Tibial nerve (tissue), 4 donors: ENCODE measurements around the gene HSD17B12. TPM values are rescaled to one million over a fixed set of nuclear protein-coding genes. Genes with fewer than 3 reads are reported as not detected.

Source experiments
- DNase-seq, 2 donors: peaks; one replicate each; pipeline ENCODE4 v3.0.0-alpha.2; 2019; ENCODE audit warnings: low spot score in 2 of 2
- H3K27ac ChIP-seq, 4 donors: fragments of 200-600 bp; sonication (generic) in 3 of 4; one replicate each; pipeline ENCODE4 v1.5.1; 2017 to 2019; ENCODE audit warnings: mild to moderate bottlenecking in 1 of 4
- H3K27me3 ChIP-seq, 2 donors: fragments of 200-600 bp; sonication (generic) in 1 of 2; one replicate each; pipeline versions ENCODE4 v1.5.1 to v1.6.0; 2017 to 2019
- H3K36me3 ChIP-seq, 3 donors: fragments of 200-600 bp; sonication (generic); one replicate each; pipeline ENCODE4 v1.5.1; 2018 to 2019
- H3K4me1 ChIP-seq, 4 donors: fragments of 200-600 bp; sonication (generic) in 3 of 4; one replicate each; pipeline ENCODE4 v1.5.1; 2017 to 2019
- H3K4me3 ChIP-seq, 4 donors: fragments of 200-600 bp; sonication (generic) in 3 of 4; one replicate each; pipeline ENCODE4 v1.5.1; 2017 to 2019; ENCODE audit warnings: mild to moderate bottlenecking in 1 of 4, moderate library complexity in 1 of 4
- H3K9me3 ChIP-seq, 4 donors: fragments of 200-600 bp; sonication (generic) in 3 of 4; one replicate each; pipeline ENCODE4 v1.5.1; 2017 to 2019
- EP300 ChIP-seq, 2 donors: sonication (generic); formaldehyde crosslinking; IDR thresholded peaks; one replicate each; pipeline ENCODE4 v1.6.1; 2017; ENCODE audit warnings: antibody characterized with exemption in 2 of 2, mild to moderate bottlenecking in 1 of 2
- POLR2A ChIP-seq, 2 donors: fragments of 450-650 bp; IDR thresholded peaks; one replicate each; pipeline ENCODE4 v1.6.1; 2017; ENCODE audit warnings: antibody characterized with exemption in 2 of 2, mild to moderate bottlenecking in 2 of 2, moderate library complexity in 2 of 2
- WGBS, 2 donors: methylation state at CpG; one replicate each; pipeline ENCODE4 v1.1.5; 2018; 5-methylcytosine and 5-hydroxymethylcytosine counted together
- total RNA-seq, 4 donors: library from RNA; depleted of rRNA; stranded (reverse); fragments of >200 nt; gene quantifications; one replicate each; pipeline ENCODE4 v1.1.0, GENCODE V29; 2016
- TF ChIP-seq, protein P1 (sequence below), 5 experiments: fragments of 200-600 bp in 3 of 5; fragments of 450-650 bp in 2 of 5; sonication (generic) in 3 of 5; IDR thresholded peaks; one replicate each; pipeline ENCODE4 v1.5.1; 2016 to 2019; ENCODE audit warnings: antibody characterized with exemption in 5 of 5, mild to moderate bottlenecking in 3 of 5, moderate library complexity in 2 of 5

Gene HSD17B12
- total RNA-seq, 4 donors from 2014 or later: 54.9 to 75.9 (median 62.9) TPM

DNA sequence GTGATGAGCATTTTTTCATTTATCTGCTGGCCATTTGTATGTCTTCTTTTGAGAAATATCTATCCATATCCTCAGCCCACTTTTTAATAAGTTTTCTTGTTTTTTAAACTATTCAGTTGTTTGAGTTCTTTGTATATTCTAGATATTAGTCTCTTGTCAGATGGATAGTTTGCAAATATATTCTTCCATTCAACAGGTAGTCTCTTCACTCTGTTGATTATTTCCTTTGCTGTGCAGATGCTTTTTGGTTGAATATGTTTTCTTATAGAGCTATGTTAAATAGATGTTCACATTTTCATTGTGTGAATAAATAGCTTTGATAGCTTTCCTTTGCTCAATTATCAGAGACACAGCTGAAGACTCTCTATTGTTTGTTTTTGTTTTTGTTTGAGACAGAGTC, 131.9 kb downstream of the HSD17B12 start:
- Histone ChIP-seq H3K36me3 (peaks cover 0 to 15% (median 0%) of the 10 kb centered on the region in 3 donors), H3K27me3 (no peaks in the 10 kb centered on the region), H3K27ac (no peak overlapping the region), H3K9me3 (no peaks in the 10 kb centered on the region), H3K4me1 (no peaks in the 10 kb centered on the region), H3K4me3 (no peak overlapping the region)
- TF ChIP-seq POLR2A (IDR thresholded peaks at IDR 0.05) (no peak), EP300 (IDR thresholded peaks at IDR 0.05) (no peak)
- TF ChIP-seq, protein P1, sequence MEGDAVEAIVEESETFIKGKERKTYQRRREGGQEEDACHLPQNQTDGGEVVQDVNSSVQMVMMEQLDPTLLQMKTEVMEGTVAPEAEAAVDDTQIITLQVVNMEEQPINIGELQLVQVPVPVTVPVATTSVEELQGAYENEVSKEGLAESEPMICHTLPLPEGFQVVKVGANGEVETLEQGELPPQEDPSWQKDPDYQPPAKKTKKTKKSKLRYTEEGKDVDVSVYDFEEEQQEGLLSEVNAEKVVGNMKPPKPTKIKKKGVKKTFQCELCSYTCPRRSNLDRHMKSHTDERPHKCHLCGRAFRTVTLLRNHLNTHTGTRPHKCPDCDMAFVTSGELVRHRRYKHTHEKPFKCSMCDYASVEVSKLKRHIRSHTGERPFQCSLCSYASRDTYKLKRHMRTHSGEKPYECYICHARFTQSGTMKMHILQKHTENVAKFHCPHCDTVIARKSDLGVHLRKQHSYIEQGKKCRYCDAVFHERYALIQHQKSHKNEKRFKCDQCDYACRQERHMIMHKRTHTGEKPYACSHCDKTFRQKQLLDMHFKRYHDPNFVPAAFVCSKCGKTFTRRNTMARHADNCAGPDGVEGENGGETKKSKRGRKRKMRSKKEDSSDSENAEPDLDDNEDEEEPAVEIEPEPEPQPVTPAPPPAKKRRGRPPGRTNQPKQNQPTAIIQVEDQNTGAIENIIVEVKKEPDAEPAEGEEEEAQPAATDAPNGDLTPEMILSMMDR (IDR thresholded peaks at IDR 0.05): no peak
- DNase-seq: no peak

DNA sequence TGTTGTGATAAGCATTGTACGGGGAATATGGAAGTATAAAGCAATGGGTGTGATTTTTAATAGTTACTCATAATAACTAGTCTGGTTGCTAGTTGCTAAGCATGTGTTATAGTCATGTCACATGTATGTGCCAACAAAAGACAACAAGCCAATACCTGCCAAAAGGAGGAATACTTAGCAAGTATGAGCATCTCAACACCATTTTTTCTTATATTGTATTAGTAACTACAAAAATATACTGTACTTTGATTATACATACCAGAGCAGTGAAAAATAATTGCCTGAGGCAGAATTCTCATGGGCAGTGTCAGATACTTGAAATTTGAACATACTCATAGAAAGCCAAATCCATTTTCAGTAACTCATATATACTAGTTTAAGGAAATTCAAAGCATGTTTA, 137.7 kb downstream of the HSD17B12 start:
- H3K4me3 ChIP-seq: no peak overlapping the region
- no peak overlapping the region for H3K27ac ChIP-seq
- H3K27me3 ChIP-seq: no peaks in the 10 kb centered on the region
- no peak for DNase-seq
- TF ChIP-seq EP300 (IDR thresholded peaks at IDR 0.05) (no peak), POLR2A (IDR thresholded peaks at IDR 0.05) (no peak)
- TF ChIP-seq, protein P1 (IDR thresholded peaks at IDR 0.05): no peak
- 71 to 83% methylated on average over 1 of the region's 1 CpG for WGBS, 2 donors
- no peaks in the 10 kb centered on the region for H3K9me3 ChIP-seq
- peaks cover 0 to 30% (median 0%) of the 10 kb centered on the region in 3 donors for H3K36me3 ChIP-seq
- H3K4me1 ChIP-seq: no peaks in the 10 kb centered on the region

DNA sequence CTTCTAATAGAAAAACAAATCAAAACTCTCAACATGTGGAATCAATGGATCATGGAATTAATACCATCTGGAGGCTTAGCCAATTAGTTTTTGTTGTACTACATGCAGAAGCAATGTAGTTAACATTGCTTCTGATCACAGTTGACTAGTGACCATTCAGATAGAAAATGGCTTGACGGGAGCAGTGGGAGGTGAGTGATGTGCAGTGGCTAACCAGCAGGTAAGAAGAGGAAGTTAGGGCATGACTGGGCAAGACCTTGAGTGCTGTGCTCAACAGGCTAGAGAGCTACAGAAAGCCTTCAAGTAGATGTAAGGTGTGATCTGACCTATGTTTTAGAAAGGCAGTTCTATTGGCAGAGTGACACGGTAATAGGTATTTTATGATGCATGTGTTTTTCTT, 139.4 kb downstream of the HSD17B12 start:
- TF ChIP-seq, protein P1 (IDR thresholded peaks at IDR 0.05): no peak
- TF ChIP-seq EP300 (IDR thresholded peaks at IDR 0.05): no peak
- no peak for TF ChIP-seq POLR2A (IDR thresholded peaks at IDR 0.05)
- WGBS, 2 donors: 96 to 98% methylated on average over 2 of the region's 2 CpGs
- no peak for DNase-seq
- Histone ChIP-seq H3K4me1 (no peaks in the 10 kb centered on the region), H3K36me3 (peaks cover 0 to 43% (median 0%) of the 10 kb centered on the region in 3 donors), H3K27ac (no peak overlapping the region), H3K27me3 (no peaks in the 10 kb centered on the region), H3K4me3 (no peak overlapping the region), H3K9me3 (no peaks in the 10 kb centered on the region)

DNA sequence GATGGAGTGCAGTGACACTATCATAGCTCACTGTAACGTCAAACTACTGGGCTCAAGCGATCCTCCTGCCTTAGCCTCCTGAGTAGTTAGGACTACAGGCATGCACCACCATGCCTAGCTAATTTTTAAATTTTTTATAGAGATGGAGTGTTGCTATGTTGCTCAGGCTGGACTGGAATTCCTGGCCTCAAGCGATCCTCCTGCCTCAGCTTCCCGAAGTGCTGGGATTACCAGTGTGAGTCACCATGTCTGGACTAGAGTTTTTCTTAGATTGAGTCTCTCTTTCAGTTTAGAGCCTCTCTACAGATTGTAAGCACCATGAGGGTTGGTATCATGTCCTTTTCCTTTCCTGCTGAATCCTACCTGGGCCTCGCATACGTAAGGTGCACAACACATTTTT, 142.8 kb downstream of the HSD17B12 start:
- TF ChIP-seq EP300 (IDR thresholded peaks at IDR 0.05) (no peak), POLR2A (IDR thresholded peaks at IDR 0.05) (no peak)
- TF ChIP-seq, protein P1 (IDR thresholded peaks at IDR 0.05): no peak
- Histone ChIP-seq H3K27me3 (no peaks in the 10 kb centered on the region), H3K4me3 (no peak overlapping the region), H3K27ac (no peak overlapping the region), H3K36me3 (peaks cover 0 to 26% (median 0%) of the 10 kb centered on the region in 3 donors), H3K4me1 (no peaks in the 10 kb centered on the region), H3K9me3 (no peaks in the 10 kb centered on the region)
- DNase-seq: no peak
- 98 to 99% methylated on average over 6 of the region's 6 CpGs for WGBS, 2 donors

DNA sequence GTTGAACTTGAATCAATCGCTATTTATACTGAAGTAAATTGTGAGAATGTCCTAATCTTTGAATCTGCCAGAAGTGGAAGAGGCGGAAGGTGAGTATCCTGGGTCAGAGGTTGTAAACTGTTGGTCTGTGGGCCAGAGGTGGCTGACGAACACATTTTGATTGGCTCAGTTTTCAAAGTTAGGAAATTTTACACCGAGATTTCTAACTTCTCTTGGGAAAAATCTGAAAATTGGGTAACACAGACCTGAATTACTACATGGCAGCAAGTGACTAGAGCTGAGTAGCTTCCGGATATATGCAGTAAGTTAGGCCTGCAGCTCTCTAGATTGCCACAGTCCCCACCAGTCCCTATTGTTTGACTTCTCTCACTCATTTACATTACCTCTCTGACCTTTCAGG, 143.3 kb downstream of the HSD17B12 start:
- no peak overlapping the region for H3K27ac ChIP-seq
- no peaks in the 10 kb centered on the region for H3K27me3 ChIP-seq
- peaks cover 0 to 26% (median 0%) of the 10 kb centered on the region in 3 donors for H3K36me3 ChIP-seq
- H3K4me1 ChIP-seq: no peaks in the 10 kb centered on the region
- no peak for DNase-seq
- TF ChIP-seq EP300 (IDR thresholded peaks at IDR 0.05) (no peak), POLR2A (IDR thresholded peaks at IDR 0.05) (no peak)
- TF ChIP-seq, protein P1 (IDR thresholded peaks at IDR 0.05): no peak
- no peak overlapping the region for H3K4me3 ChIP-seq
- H3K9me3 ChIP-seq: no peaks in the 10 kb centered on the region
- WGBS, 2 donors: 87 to 92% methylated on average over 5 of the region's 5 CpGs
